Urothelium cell line (cell line): Measurements from ENCODE around the gene ADGRA1.
"Not testable (repeated sequence)": the region's sequence is repeated elsewhere in the genome, so short reads cannot be mapped to it uniquely, and the experiment has no call there.

Source experiments
- DNase-seq: peaks from one replicate; pipeline ENCODE4 v3.0.0; 2011; ENCODE audit warnings: low spot score, mixed read lengths
- FAIRE-seq: peaks from 2 replicates; lab custom pipeline; 2011; peaks lifted over from hg19 to GRCh38; lab: Jason Lieb, UNC

The ADGRA1 gene

GRCh38 chr10:133110133-133110532 lies 22.4 kb downstream of the ADGRA1 start:
- DNase-seq (peak; percentile 48), FAIRE-seq (no peak)

GRCh38 chr10:133110609-133111275 lies 23.0 kb downstream of the ADGRA1 start:
- FAIRE-seq (peak; percentile 90), DNase-seq (no peak)

DNA sequence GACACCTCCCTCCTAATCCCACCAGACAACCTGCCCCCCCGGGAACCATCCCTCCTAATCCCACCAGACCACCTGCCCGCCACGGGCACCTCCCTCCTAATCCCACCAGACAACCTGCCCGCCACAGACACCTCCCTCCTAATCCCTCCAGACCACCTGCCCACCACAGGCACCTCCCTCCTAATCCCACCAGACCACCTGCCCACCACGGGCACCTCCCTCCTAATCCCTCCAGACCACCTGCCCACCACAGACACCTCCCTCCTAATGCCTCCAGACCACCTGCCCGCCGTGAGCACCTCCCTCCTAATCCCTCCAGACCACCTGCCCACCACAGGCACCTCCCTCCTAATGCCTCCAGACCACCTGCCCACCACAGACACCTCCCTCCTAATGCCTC lies 23.9 kb downstream of the ADGRA1 start:
- FAIRE-seq, result peak; percentile 94

DNA sequence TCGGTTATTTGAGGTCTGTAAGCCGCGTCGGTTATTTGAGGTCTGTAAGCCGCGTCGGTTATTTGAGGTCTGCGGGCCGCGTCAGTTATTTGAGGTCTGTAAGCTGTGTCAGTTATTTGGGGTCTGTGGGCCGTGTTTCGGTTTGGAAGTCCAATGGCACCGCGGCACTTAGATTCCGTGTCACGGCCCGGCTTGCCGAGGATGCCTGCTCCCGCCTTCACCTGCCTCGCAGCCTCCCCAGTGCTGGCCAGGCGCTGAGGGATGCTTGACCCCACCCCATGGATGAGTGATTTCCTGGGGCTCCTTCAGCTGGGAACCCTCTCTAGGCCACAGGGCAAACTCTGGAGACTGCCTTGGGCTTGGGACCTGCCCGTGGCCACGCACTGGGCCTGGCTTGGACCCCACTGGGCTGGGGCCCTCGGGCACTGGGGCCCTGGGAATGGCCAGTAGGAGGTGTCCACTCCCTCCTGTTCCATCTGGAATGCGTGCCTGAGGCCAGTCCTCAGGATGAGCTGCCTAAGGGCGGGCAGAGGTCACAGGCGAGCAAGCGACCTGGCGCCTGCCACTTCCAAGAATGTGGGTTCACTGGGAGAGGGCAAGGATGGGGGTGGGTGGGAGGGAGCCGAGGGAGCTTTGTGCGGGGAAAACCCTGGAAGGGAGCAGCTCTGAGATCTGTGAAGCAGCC lies 25.6 kb downstream of the ADGRA1 start:
- FAIRE-seq (no peak), DNase-seq (no peak)

More for the DNA sequence above, 23.9 kb downstream of the ADGRA1 start:
- DNase-seq, result not testable (repeated sequence)

- FAIRE-seq, result no peak
- DNase-seq, result no peak
Measured at GRCh38 chr10:133113847-133114246, 26.1 kb downstream of the ADGRA1 start.

DNA sequence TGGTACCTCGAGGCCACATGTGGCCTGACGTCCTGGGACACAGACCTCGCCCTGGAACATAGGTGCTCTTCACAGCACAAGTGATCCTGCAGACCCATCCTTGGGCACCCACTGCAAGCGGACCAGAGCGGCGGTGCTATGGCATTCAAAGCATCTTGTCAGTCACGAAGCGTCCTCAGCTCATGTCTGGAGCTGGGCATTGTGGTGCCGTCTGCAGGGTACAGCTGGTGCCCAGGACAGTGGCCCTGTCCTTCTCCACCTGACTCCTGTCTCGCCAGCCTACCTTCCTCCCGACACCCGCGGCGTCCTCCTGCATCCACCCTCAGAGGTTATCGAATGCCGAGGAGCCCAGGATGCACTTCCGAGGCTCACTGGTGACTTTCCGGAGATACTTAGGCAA lies 26.5 kb downstream of the ADGRA1 start:
- FAIRE-seq (no peak), DNase-seq (no peak)

- no peak for DNase-seq
- no peak for FAIRE-seq
Measured at GRCh38 chr10:133114726-133115452, 27.2 kb downstream of the ADGRA1 start.

GRCh38 chr10:133115453-133115842 lies 27.7 kb downstream of the ADGRA1 start:
- DNase-seq (no peak), FAIRE-seq (no peak)

DNA sequence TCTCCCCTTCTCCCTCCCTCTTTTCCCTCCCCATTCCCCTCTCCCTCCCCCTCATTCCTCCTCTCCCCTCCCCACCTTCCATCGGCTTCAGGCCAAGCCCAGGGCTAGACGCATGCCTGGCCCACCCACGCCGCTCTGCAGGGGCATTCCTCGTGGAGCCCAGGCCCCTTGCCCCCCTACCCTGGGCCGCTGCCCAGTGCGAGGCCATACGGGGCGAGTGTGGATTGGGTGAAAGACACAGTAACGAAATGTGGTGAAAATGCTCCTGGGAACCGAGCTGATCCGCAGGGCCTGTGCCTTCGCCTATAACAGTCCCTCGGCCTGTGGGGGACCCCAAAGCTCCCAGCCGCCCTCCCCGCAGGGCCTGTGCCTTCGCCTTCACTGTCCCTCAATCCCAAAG lies 28.3 kb downstream of the ADGRA1 start:
- no peak for FAIRE-seq
- no peak for DNase-seq

GRCh38 chr10:133116455-133116854 lies 28.7 kb downstream of the ADGRA1 start:
- DNase-seq, result no peak
- FAIRE-seq, result no peak

- FAIRE-seq (no peak), DNase-seq (no peak)
Measured at GRCh38 chr10:133117036-133117687, 29.4 kb downstream of the ADGRA1 start.

GRCh38 chr10:133117688-133118071 lies 30.0 kb downstream of the ADGRA1 start:
- DNase-seq (no peak), FAIRE-seq (no peak)

DNA sequence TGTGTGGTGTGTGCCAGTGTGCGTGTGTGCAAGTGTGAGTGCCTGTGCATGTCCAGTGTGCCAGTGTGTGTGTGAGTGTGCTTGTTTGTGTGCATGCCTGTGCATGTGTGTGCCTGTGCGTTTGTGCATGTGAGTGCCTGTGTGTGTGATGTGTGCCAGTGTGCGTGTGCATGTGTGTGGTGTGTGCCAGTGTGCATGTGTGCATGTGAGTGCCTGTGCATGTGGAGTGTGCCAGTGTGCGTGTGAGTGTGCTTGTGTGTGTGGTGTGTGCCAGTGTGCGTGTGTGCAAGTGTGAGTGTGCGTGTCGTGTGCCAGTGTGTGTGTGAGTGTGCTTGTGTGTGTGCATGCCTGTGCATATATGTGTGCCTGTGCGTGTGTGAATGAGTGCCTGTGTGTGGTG lies 33.8 kb downstream of the ADGRA1 start:
- FAIRE-seq (peak; percentile 98), DNase-seq (no peak)

GRCh38 chr10:133122171-133122935 lies 34.6 kb downstream of the ADGRA1 start:
- no peak for FAIRE-seq
- DNase-seq, result no peak

GRCh38 chr10:133123050-133123745 lies 35.5 kb downstream of the ADGRA1 start:
- no peak for DNase-seq
- no peak for FAIRE-seq

- DNase-seq, result no peak
Measured at GRCh38 chr10:133123746-133124356, 36.1 kb downstream of the ADGRA1 start.

GRCh38 chr10:133124357-133125211 lies 36.9 kb downstream of the ADGRA1 start:
- FAIRE-seq, result no peak
- DNase-seq, result peak; percentile 71

More at GRCh38 chr10:133123746-133124356, 36.1 kb downstream of the ADGRA1 start:
- no peak for FAIRE-seq

- DNase-seq, result no peak
- no peak for FAIRE-seq
Measured at GRCh38 chr10:133125901-133126300, 38.2 kb downstream of the ADGRA1 start.
